ENCODE data around the gene ODAD4. TPM values are rescaled to one million over a fixed set of nuclear protein-coding genes. Genes with fewer than 3 reads are reported as not detected.

ODAD4 gene
- total RNA-seq, 4 donors from 2014 or later: 3.7 to 5.4 (median 5.2) TPM

DNA sequence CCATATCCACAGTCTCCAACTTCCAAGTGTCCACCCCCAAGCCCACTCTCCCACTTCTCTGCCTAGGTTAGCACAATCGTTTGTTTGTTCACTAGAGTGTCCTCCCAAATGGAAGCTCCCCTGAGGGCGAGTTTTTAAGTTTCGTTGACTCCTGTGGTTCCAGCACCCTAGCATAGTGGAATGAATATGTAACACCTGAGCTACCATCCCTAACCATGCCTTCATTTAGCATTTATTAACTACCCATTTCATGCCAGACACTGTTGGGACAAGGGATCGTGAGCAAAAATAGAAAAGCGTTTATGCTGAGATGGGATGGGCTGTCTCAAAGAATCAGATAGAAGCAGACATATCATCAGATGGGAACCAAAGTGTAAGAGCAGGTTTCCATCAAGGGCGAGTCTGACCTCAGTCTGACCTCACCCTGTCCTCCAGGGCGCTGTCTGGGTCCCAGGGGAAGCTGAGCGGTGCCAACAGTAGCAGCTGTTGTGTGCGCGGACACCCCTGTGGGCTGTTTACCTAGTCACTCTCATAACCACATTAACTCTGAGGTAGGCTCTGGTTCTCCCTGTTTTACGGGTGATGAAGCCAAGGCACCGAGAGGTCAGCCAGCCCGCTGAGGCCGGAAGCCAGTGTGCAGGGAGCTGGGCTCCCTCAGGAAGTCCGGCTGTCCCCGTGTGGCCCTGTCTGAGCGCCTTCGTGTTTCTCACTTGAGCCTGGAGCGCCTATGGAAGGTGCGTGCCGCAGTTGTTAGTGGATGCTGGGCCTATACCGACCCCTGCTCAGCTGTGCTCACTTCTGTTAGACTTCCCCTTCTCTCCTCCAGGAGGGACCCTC is 42.4 kb downstream of the ODAD4 start:
- Histone ChIP-seq H3K9me3 (no peaks in the 10 kb centered on the region), H3K27ac (peak overlapping the region in 3 of 4 donors; percentile 63 to 97 (median 94)), H3K36me3 (peaks cover 0 to 97% (median 25%) of the 10 kb centered on the region in 3 donors), H3K4me1 (peaks cover 0 to 96% (median 44%) of the 10 kb centered on the region in 4 donors), H3K4me3 (peak overlapping the region in 1 of 4 donors; percentile 99), H3K27me3 (no peaks in the 10 kb centered on the region)
- DNase-seq (ENCODE audit: low spot score in 2 of 2): no peak
- TF ChIP-seq EP300 (IDR thresholded peaks at IDR 0.05) (no peak), POLR2A (IDR thresholded peaks at IDR 0.05) (no peak)
- TF ChIP-seq, protein P1, sequence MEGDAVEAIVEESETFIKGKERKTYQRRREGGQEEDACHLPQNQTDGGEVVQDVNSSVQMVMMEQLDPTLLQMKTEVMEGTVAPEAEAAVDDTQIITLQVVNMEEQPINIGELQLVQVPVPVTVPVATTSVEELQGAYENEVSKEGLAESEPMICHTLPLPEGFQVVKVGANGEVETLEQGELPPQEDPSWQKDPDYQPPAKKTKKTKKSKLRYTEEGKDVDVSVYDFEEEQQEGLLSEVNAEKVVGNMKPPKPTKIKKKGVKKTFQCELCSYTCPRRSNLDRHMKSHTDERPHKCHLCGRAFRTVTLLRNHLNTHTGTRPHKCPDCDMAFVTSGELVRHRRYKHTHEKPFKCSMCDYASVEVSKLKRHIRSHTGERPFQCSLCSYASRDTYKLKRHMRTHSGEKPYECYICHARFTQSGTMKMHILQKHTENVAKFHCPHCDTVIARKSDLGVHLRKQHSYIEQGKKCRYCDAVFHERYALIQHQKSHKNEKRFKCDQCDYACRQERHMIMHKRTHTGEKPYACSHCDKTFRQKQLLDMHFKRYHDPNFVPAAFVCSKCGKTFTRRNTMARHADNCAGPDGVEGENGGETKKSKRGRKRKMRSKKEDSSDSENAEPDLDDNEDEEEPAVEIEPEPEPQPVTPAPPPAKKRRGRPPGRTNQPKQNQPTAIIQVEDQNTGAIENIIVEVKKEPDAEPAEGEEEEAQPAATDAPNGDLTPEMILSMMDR (IDR thresholded peaks at IDR 0.05): no peak
- 32 to 40% methylated on average over 19 to 22 of the region's 22 CpGs for WGBS, 2 donors

DNA sequence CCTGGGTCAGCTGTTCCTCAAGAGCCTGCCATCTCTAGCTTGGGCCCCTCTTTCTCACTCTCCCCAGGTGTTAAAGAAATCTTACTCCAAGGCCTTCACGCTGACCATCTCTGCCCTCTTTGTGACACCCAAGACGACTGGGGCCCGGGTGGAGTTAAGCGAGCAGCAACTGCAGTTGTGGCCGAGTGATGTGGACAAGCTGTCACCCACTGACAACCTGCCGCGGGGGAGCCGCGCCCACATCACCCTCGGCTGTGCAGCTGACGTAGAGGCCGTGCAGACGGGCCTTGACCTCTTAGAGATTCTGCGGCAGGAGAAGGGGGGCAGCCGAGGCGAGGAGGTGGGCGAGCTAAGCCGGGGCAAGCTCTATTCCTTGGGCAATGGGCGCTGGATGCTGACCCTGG is 43.0 kb downstream of the ODAD4 start:
- Histone ChIP-seq H3K27me3 (no peaks in the 10 kb centered on the region), H3K4me1 (peaks cover 0 to 94% (median 42%) of the 10 kb centered on the region in 4 donors), H3K36me3 (peaks cover 0 to 99% (median 32%) of the 10 kb centered on the region in 3 donors), H3K9me3 (no peaks in the 10 kb centered on the region), H3K27ac (peak overlapping the region in 3 of 4 donors; percentile 63 to 97 (median 94)), H3K4me3 (peak overlapping the region in 1 of 4 donors; percentile 99)
- TF ChIP-seq EP300 (IDR thresholded peaks at IDR 0.05): peak in 1 of 2 donors; percentile 17
- TF ChIP-seq, protein P1 (IDR thresholded peaks at IDR 0.05): no peak
- no peak for DNase-seq (ENCODE audit: low spot score in 2 of 2)
- 53 to 58% methylated on average over 19 of the region's 19 CpGs for WGBS, 2 donors

DNA sequence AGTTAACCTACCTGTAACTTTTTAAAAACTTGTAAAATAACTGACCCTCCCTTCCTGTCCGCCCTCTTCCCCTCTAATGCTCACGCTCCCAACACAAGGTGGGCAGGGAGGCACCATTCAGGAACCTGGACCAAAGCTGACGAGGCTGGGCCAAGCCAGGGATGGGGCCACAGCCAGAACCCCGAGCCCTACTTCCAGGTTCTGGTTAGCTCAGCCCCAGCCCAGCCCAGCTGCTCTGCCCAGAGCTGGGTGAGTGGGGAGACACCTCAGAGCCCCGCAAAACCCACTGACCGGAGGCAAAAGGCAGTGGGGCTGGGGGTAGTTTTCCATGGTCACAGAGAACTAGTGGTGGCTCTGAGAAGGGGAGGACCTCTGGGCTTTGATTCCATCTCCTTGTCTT is 43.6 kb downstream of the ODAD4 start:
- no peaks in the 10 kb centered on the region for H3K9me3 ChIP-seq
- DNase-seq (ENCODE audit: low spot score in 2 of 2): no peak

DNA sequence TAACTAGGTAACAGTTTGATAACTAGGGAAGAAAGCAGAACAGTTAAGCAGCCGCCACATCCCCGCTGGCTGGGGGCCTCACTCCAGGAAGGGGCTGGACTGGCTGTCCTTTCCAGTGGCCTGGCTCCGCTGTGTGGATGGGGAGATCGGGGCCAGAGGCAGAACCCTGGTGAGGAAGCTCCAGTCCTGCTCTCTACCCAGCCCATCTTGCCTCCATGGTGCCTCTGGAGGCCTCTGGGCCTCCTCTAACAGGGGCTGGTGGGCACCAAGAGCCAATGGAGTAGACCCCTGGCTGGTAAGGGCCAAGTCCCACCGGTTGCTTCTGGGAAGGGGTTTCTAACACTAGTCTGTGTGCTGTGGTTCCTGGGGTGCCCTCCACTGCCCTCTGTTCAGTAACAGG is 44.2 kb downstream of the ODAD4 start:
- TF ChIP-seq POLR2A (IDR thresholded peaks at IDR 0.05): no peak
- TF ChIP-seq, protein P1 (IDR thresholded peaks at IDR 0.05): no peak
- no peak for TF ChIP-seq EP300 (IDR thresholded peaks at IDR 0.05)
- no peak for DNase-seq (ENCODE audit: low spot score in 2 of 2)
- Histone ChIP-seq H3K4me3 (no peak overlapping the region), H3K27me3 (no peaks in the 10 kb centered on the region), H3K27ac (peak overlapping the region; percentile 32 to 97 (median 78)), H3K4me1 (peaks cover 0 to 81% (median 40%) of the 10 kb centered on the region in 4 donors), H3K36me3 (peaks cover 0 to 99% (median 35%) of the 10 kb centered on the region in 3 donors), H3K9me3 (no peaks in the 10 kb centered on the region)
- 68 to 83% methylated on average over 2 to 5 of the region's 5 CpGs for WGBS, 2 donors

More for the DNA sequence above, 43.6 kb downstream of the ODAD4 start:
- TF ChIP-seq POLR2A (IDR thresholded peaks at IDR 0.05) (no peak), EP300 (IDR thresholded peaks at IDR 0.05) (no peak)
- TF ChIP-seq, protein P1 (IDR thresholded peaks at IDR 0.05): no peak
- peak overlapping the region in 3 of 4 donors; percentile 63 to 97 (median 94) for H3K27ac ChIP-seq
- whole genome bisulfite sequencing, 2 donors: 70 to 84% methylated on average over 6 of the region's 6 CpGs
- H3K4me3 ChIP-seq: no peak overlapping the region
- peaks cover 0 to 99% (median 35%) of the 10 kb centered on the region in 3 donors for H3K36me3 ChIP-seq
- peaks cover 0 to 87% (median 42%) of the 10 kb centered on the region in 4 donors for H3K4me1 ChIP-seq
- no peaks in the 10 kb centered on the region for H3K27me3 ChIP-seq

Measured in tibial nerve (tissue), 4 donors.